Fibroblast of lung (primary cell): Measurements from ENCODE around the gene FAM13A. TPM values are rescaled to one million over a fixed set of nuclear protein-coding genes. Genes with fewer than 3 reads are reported as not detected.

Experiments
- DNase-seq, 2 donors: peaks; one replicate each; pipeline versions ENCODE4 v3.0.0 to v3.0.0-alpha.2; 2010; ENCODE audit warnings: low read depth in 2 of 2
- H2AFZ ChIP-seq: 2 replicates; pipeline ENCODE4 v1.5.1; 2012; ENCODE audit warnings: low read length, control low read depth, inconsistent platforms
- H3K27ac ChIP-seq: 2 replicates; pipeline ENCODE4 v1.5.1; 2011; ENCODE audit warnings: low read length, control low read depth; ENCODE audit not compliant: insufficient read depth
- H3K27me3 ChIP-seq: 2 replicates; pipeline ENCODE4 v1.5.1; 2011; ENCODE audit warnings: mild to moderate bottlenecking, low read length; ENCODE audit not compliant: control insufficient read depth, insufficient read depth
- H3K36me3 ChIP-seq: 2 replicates; pipeline ENCODE4 v1.5.1; 2011; ENCODE audit warnings: low read length; ENCODE audit not compliant: control insufficient read depth, insufficient read depth
- H3K4me1 ChIP-seq: 2 replicates; pipeline ENCODE4 v1.5.1; 2011; ENCODE audit warnings: low read length; ENCODE audit not compliant: control insufficient read depth, insufficient read depth; ENCODE audit errors: extremely low read depth
- H3K4me2 ChIP-seq: 2 replicates; pipeline ENCODE4 v1.5.1; 2011; ENCODE audit warnings: low read length, control low read depth; ENCODE audit not compliant: insufficient read depth; ENCODE audit errors: extremely low read depth
- H3K4me3 ChIP-seq, 4 experiments: fragments of 200-600 bp in 1 of 4; sonication (generic) in 1 of 4; replicated peaks in 1 of 4; 2 replicates each; pipeline ENCODE4 v1.5.1; 2011 to 2016; ENCODE audit warnings: low read length in 4 of 4, low read depth in 3 of 4, mild to moderate bottlenecking in 3 of 4, control low read depth in 2 of 4, inconsistent platforms in 1 of 4, mixed read lengths in 1 of 4; ENCODE audit not compliant: insufficient read depth in 1 of 4; ENCODE audit errors: control extremely low read depth in 1 of 4
- H3K79me2 ChIP-seq: 2 replicates; pipeline ENCODE4 v1.5.1; 2012; ENCODE audit warnings: mild to moderate bottlenecking, low read length, inconsistent platforms; ENCODE audit not compliant: control insufficient read depth, insufficient read depth
- H3K9ac ChIP-seq: 2 replicates; pipeline ENCODE4 v1.5.1; 2011; ENCODE audit warnings: mild to moderate bottlenecking, low read length, control low read depth; ENCODE audit not compliant: insufficient read depth
- H3K9me3 ChIP-seq: 2 replicates; pipeline ENCODE4 v1.5.1; 2012; ENCODE audit warnings: low read depth, low read length; ENCODE audit not compliant: control insufficient read depth, insufficient read depth
- H4K20me1 ChIP-seq: 2 replicates; pipeline ENCODE4 v1.5.1; 2011; ENCODE audit warnings: low read length; ENCODE audit not compliant: control insufficient read depth, insufficient read depth; ENCODE audit errors: extremely low read depth
- CTCF ChIP-seq, 2 donors: IDR thresholded peaks in 1 of 2; conservative IDR thresholded peaks in 1 of 2; 1 replicate in 1 of 2; 2 replicates in 1 of 2; pipeline ENCODE4 v1.5.1; 2011 to 2012; ENCODE audit warnings: low read length in 2 of 2, control low read depth in 1 of 2, inconsistent platforms in 1 of 2, low read depth in 1 of 2, mild to moderate bottlenecking in 1 of 2
- EZH2 ChIP-seq: IDR thresholded peaks from 2 replicates; pipeline ENCODE4 v1.5.1; 2012; ENCODE audit warnings: low read length, control low read depth, mild to moderate bottlenecking; ENCODE audit errors: missing control alignments
- polyA plus RNA-seq, 2 donors: library from polyadenylated mRNA; depleted of rRNA in 1 of 2; stranded (reverse) in 1 of 2; unstranded in 1 of 2; fragments of >200 nt; gene quantifications; 2 replicates each; pipeline ENCODE4 v1.2.1, GENCODE V29; 2011 to 2012; ENCODE audit warnings: missing spikeins in 1 of 2
- total RNA-seq: library from RNA; depleted of rRNA; stranded (reverse); fragments of >200 nt; gene quantifications from 2 replicates; pipeline ENCODE4 v1.2.1, GENCODE V29; 2014

The FAM13A gene
- total and polyA plus RNA-seq, 2 donors (not counting 1 experiment from before 2014, with no cell fraction given) = 14.3 to 23.9 TPM

- H3K27me3 ChIP-seq = no peaks in the 10 kb centered on the region
- no peak overlapping the region for H2AFZ ChIP-seq
- no peak overlapping the region for H3K9ac ChIP-seq
- H3K4me3 ChIP-seq = no peak overlapping the region
- no peaks in the 10 kb centered on the region for H3K36me3 ChIP-seq
- no peaks in the 10 kb centered on the region for H3K9me3 ChIP-seq
- H3K4me1 ChIP-seq = peaks cover 13% of the 10 kb centered on the region
- H4K20me1 ChIP-seq = no peaks in the 10 kb centered on the region
- H3K27ac ChIP-seq = no peak overlapping the region
- no peaks in the 10 kb centered on the region for H3K79me2 ChIP-seq
- TF ChIP-seq EZH2 (no peak), CTCF (conservative IDR thresholded peaks at IDR 0.05 in 1 of 2, IDR thresholded peaks at IDR 0.05 in 1 of 2; ENCODE audit: low read depth in 1 of 2, low read length in 2 of 2) (no peak)
- no peak overlapping the region for H3K4me2 ChIP-seq
- DNase-seq = peak in 1 of 2 donors; percentile 33
Measured at GRCh38 chr4:88759895-88760290, 297.1 kb downstream of the FAM13A start.

DNA sequence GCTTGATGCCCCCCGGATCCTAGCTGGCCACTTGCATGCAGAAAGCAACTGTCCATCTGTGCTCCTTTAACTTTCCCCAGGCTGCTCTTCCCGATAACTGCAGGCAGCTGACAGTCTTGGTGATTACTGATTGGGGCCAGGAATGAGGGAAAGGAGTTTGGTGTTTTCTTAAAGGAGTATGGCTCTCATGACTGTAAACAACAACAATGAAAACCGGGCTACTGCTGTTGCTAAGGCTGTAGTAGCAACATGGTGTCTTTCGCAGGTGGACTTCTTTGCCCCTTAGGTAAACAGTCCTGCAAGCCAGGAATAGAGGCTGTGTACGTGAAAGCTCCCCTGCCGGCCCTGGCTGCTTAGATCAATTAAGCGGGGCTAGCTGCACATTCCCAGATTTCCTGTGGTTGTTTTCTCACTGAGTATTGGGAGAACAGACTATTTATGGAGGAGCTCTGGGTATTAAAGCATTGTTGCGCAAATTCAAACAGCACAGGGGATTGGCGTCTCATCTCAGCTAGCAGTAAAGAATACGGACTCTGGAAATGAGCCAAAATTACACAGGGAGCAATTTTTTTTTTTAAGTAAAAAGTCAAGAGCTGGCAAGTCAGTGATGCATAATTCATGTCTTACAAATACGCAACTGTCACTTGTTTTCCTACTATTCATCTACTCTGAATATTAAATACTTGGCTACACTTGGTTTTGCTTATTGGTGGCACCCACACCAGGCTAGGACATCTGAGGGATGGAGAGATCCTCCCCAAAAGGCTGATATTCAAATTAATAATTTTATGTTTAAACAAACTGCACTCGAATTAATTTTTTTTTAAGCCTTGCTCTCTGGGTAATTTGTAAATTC, 297.7 kb downstream of the FAM13A start:
- H3K4me1 ChIP-seq = peaks cover 13% of the 10 kb centered on the region
- no peak overlapping the region for H2AFZ ChIP-seq
- DNase-seq = peak; percentile 45 to 88
- no peaks in the 10 kb centered on the region for H3K36me3 ChIP-seq
- peak overlapping the region; percentile 40 for H3K4me2 ChIP-seq
- no peaks in the 10 kb centered on the region for H3K27me3 ChIP-seq
- no peaks in the 10 kb centered on the region for H4K20me1 ChIP-seq
- H3K79me2 ChIP-seq = no peaks in the 10 kb centered on the region
- TF ChIP-seq CTCF (conservative IDR thresholded peaks at IDR 0.05 in 1 of 2, IDR thresholded peaks at IDR 0.05 in 1 of 2; ENCODE audit: low read depth in 1 of 2, low read length in 2 of 2) (no peak), EZH2 (no peak)
- no peaks in the 10 kb centered on the region for H3K9me3 ChIP-seq
- no peak overlapping the region for H3K9ac ChIP-seq
- no peak overlapping the region for H3K4me3 ChIP-seq
- H3K27ac ChIP-seq = no peak overlapping the region

DNA sequence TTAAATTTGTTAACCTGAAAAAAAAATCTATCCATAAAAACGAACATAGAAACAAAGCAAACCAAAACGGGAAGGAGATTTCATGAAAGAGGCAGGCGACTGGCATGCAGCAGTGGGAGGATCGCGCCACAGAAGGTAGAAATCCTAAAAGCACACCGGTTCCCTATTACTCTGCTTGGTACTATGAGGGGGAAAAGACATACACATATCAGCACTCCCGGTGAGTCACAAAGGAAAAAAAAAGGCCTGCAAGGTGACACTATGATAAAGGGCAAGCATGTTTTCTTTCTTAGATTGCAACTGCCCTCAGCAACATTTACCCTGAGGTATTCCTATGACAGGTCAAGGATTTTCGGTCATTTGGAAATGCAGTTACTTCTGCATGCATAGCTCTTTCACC, 298.7 kb downstream of the FAM13A start:
- peaks cover 13% of the 10 kb centered on the region for H3K4me1 ChIP-seq
- no peak overlapping the region for H3K4me3 ChIP-seq
- H2AFZ ChIP-seq = no peak overlapping the region
- no peaks in the 10 kb centered on the region for H3K79me2 ChIP-seq
- H3K27ac ChIP-seq = no peak overlapping the region
- H3K9ac ChIP-seq = no peak overlapping the region
- no peaks in the 10 kb centered on the region for H3K27me3 ChIP-seq
- peak in 1 of 2 donors; percentile 36 for DNase-seq
- no peak for TF ChIP-seq CTCF (conservative IDR thresholded peaks at IDR 0.05 in 1 of 2, IDR thresholded peaks at IDR 0.05 in 1 of 2; ENCODE audit: low read depth in 1 of 2, low read length in 2 of 2)
- no peak for TF ChIP-seq EZH2
- no peak overlapping the region for H3K4me2 ChIP-seq
- no peaks in the 10 kb centered on the region for H4K20me1 ChIP-seq
- H3K9me3 ChIP-seq = no peaks in the 10 kb centered on the region
- H3K36me3 ChIP-seq = no peaks in the 10 kb centered on the region
